ENCODE results near the gene CPNE6. TPM values are rescaled to one million over a fixed set of nuclear protein-coding genes. Genes with fewer than 3 reads are reported as not detected.
A peak's percentile ranks its signal among the peaks of the same experiment; 100 is the strongest.

CPNE6 gene
- total and polyA plus RNA-seq, 2 of the 13 experiments (the other 11 are each of a cell fraction or from before 2014, with no cell fraction given): not detected

- no peak for TF ChIP-seq ZNF547 (CRISPR knock-in tag; IDR thresholded peaks at IDR 0.05)
- TF ChIP-seq POLR2A (IDR thresholded peaks at IDR 0.05; ENCODE audit: insufficient read depth in 1 of 2, low read depth in 2 of 2, low read length in 2 of 2): peak; percentile 70 to 84
- peak; percentile 85 for TF ChIP-seq ZNF772 (CRISPR knock-in tag; IDR thresholded peaks at IDR 0.05)
- peak; percentile 98 for TF ChIP-seq ZMYM4 (CRISPR knock-in tag; IDR thresholded peaks at IDR 0.05)
- peak; percentile 72; the same call in 1 of the 2 replicates for TF ChIP-seq HBP1 (CRISPR knock-in tag; IDR thresholded peaks at IDR 0.05; ENCODE audit: low read depth)
- no peak for TF ChIP-seq MBD4 (IDR thresholded peaks at IDR 0.05; ENCODE audit: borderline replicate concordance, low read length)
- TF ChIP-seq NPAS2 (CRISPR knock-in tag; IDR thresholded peaks at IDR 0.05; ENCODE audit: borderline replicate concordance): 0 out of 2 replicates have a peak, but pooled peaks have one; percentile 14
- 0 out of 2 replicates have a peak, but pooled peaks have one; percentile 11 for TF ChIP-seq CC2D1A (CRISPR knock-in tag; IDR thresholded peaks at IDR 0.05)
- TF ChIP-seq SMC3 (IDR thresholded peaks at IDR 0.05; ENCODE audit: low read length): peak; percentile 80
- peak; percentile 97 for TF ChIP-seq ONECUT2 (CRISPR knock-in tag; IDR thresholded peaks at IDR 0.05)
- TF ChIP-seq BHLHE40 (IDR thresholded peaks at IDR 0.05; ENCODE audit: low read length): no peak
- TF ChIP-seq ZNF672 (CRISPR knock-in tag; IDR thresholded peaks at IDR 0.05): no peak
- peak; percentile 62 for TF ChIP-seq HNRNPK (IDR thresholded peaks at IDR 0.05; ENCODE audit: low read depth, low read length, poor library complexity, severe bottlenecking)
- TF ChIP-seq DRAP1 (CRISPR knock-in tag; IDR thresholded peaks at IDR 0.05): 0 out of 2 replicates have a peak, but pooled peaks have one; percentile 41
- peak; percentile 89; the same call in 1 of the 2 replicates for TF ChIP-seq ZNF343 (CRISPR knock-in tag; IDR thresholded peaks at IDR 0.05)
- peak; percentile 55; the same call in 1 of the 2 replicates for TF ChIP-seq AHR (CRISPR knock-in tag; IDR thresholded peaks at IDR 0.05)
- TF ChIP-seq IRF2 (CRISPR knock-in tag; IDR thresholded peaks at IDR 0.05): peak; percentile 60; the same call in 1 of the 2 replicates
- peak; percentile 82 for TF ChIP-seq ZNF563 (CRISPR knock-in tag; IDR thresholded peaks at IDR 0.05)
- no peak; the same call in 1 of the 2 replicates for TF ChIP-seq ZNF543 (CRISPR knock-in tag; IDR thresholded peaks at IDR 0.05)
- TF ChIP-seq SSRP1 (CRISPR knock-in tag; IDR thresholded peaks at IDR 0.05): 0 out of 2 replicates have a peak, but pooled peaks have one; percentile 44
- peak; percentile 68; the same call in 1 of the 2 replicates for TF ChIP-seq ZBTB4 (CRISPR knock-in tag; IDR thresholded peaks at IDR 0.05; ENCODE audit: borderline replicate concordance)
- TF ChIP-seq GMEB1 (CRISPR knock-in tag; IDR thresholded peaks at IDR 0.05; ENCODE audit: borderline replicate concordance): no peak; the same call in 1 of the 2 replicates
Observed at GRCh38 chr14:24036169-24036962, 35.0 kb upstream of the CPNE6 start (continued).

Measured in HepG2 (cell line).